Natural killer cell treated with Interleukin-12 subunit alpha and Interleukin-12 subunit beta and Interleukin-15 and Interleukin-18, amount 100 ng/mL, for 72 hours (primary cell): Measurements from ENCODE around the gene COL24A1. TPM values are rescaled to one million over a fixed set of nuclear protein-coding genes. Genes with fewer than 3 reads are reported as not detected.
"Not testable (repeated sequence)": the region's sequence is repeated elsewhere in the genome, so short reads cannot be mapped to it uniquely, and the experiment has no call there.

Experiments
- ATAC-seq, 2 donors: fragments of 150-1000 bp; cut with Tn5 transposase in 1 of 2; sonication (Bioruptor Pico), chemical (Tn5 transposase) in 1 of 2; 2 replicates each; pipeline ENCODE4 v1.10.0; 2021
- DNase-seq: peaks from one replicate; pipeline ENCODE4 v3.0.0; 2022; ENCODE audit warnings: low spot score
- H3K27ac Mint-ChIP-seq, 2 donors: 1 replicate in 1 of 2; 2 replicates in 1 of 2; pipeline ENCODE4 v1.8.0; 2022; ENCODE audit warnings: mixed read lengths in 2 of 2, mild to moderate bottlenecking in 1 of 2, moderate library complexity in 1 of 2
- H3K27me3 Mint-ChIP-seq, 2 donors: 1 replicate in 1 of 2; 2 replicates in 1 of 2; pipeline ENCODE4 v1.8.0; 2022; ENCODE audit warnings: mixed read lengths in 2 of 2
- H3K36me3 Mint-ChIP-seq: one replicate; pipeline ENCODE4 v1.8.0; 2022; ENCODE audit warnings: mixed read lengths
- H3K4me1 Mint-ChIP-seq, 2 donors: 1 replicate in 1 of 2; 2 replicates in 1 of 2; pipeline ENCODE4 v1.8.0; 2022; ENCODE audit warnings: low read depth in 2 of 2, mixed read lengths in 2 of 2, mild to moderate bottlenecking in 1 of 2
- H3K4me3 Mint-ChIP-seq: one replicate; pipeline ENCODE4 v1.8.0; 2022; ENCODE audit warnings: mixed read lengths
- H3K9me3 Mint-ChIP-seq: 2 replicates; pipeline ENCODE4 v1.8.0; 2022; ENCODE audit warnings: mixed read lengths
- total RNA-seq, 2 donors: library from RNA; stranded (reverse); gene quantifications; one replicate each; pipeline ENCODE4 v1.2.3, GENCODE V29; 2022

The COL24A1 gene
- total RNA-seq, 2 donors from 2014 or later, result not detected

DNA sequence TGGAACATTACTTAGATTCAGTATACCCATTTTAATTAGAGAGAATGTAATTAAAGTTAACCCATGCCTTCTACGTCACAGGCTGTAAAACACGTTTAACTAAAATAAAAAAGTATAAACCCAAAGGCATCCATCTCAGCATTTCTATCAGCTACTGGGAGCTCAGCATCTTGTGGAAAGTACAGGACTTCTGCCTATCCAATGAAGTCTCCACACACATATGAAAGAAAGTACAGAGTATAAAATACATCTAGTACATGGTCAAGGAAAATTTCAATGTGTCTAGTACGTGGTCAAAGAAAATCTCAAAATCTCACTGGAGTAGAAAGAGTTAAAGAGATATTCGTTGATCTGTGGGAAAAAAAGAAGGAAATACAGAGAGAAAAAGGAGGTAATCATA, 306.9 kb downstream of the COL24A1 start:
- Mint-ChIP-seq H3K36me3 (no peaks in the 10 kb centered on the region), H3K27ac (no peak overlapping the region), H3K4me1 (no peaks in the 10 kb centered on the region), H3K27me3 (no peaks in the 10 kb centered on the region), H3K9me3 (no peaks in the 10 kb centered on the region), H3K4me3 (no peak overlapping the region)
- ATAC-seq (no peak), DNase-seq (no peak)

DNA sequence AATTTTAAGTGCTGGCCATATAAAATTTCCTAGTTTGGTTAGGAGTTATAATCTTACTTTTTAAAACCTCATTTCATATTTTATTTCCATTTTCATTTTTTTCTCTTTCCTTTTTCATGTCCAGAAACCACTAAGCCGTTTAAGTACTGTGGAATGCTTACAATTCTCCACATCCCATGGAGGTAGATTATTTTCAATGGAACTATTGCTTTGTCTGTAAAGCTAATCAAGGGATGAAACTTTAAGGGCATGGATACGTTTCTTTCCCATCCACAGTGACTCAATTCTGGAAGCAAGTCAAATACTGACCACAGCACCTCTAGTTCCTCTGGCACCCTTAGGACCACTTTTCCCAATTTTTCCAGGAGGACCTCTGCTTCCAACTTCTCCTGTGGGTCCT, 309.2 kb downstream of the COL24A1 start:
- Mint-ChIP-seq H3K4me3 (no peak overlapping the region), H3K27ac (no peak overlapping the region), H3K4me1 (no peaks in the 10 kb centered on the region), H3K36me3 (no peaks in the 10 kb centered on the region), H3K27me3 (no peaks in the 10 kb centered on the region), H3K9me3 (no peaks in the 10 kb centered on the region)
- ATAC-seq (no peak), DNase-seq (no peak)

- H3K4me3 Mint-ChIP-seq, result no peak overlapping the region
- no peaks in the 10 kb centered on the region for H3K4me1 Mint-ChIP-seq
- DNase-seq (no peak), ATAC-seq (no peak)
- no peaks in the 10 kb centered on the region for H3K27me3 Mint-ChIP-seq
- no peak overlapping the region for H3K27ac Mint-ChIP-seq
- no peaks in the 10 kb centered on the region for H3K9me3 Mint-ChIP-seq
- no peaks in the 10 kb centered on the region for H3K36me3 Mint-ChIP-seq
Observed at GRCh38 chr1:85846706-85847105, 309.9 kb downstream of the COL24A1 start.

GRCh38 chr1:85839459-85839858, 317.1 kb downstream of the COL24A1 start:
- no peak overlapping the region for H3K27ac Mint-ChIP-seq
- no peaks in the 10 kb centered on the region for H3K36me3 Mint-ChIP-seq
- DNase-seq, result no peak
- H3K9me3 Mint-ChIP-seq, result no peaks in the 10 kb centered on the region
- H3K27me3 Mint-ChIP-seq, result no peaks in the 10 kb centered on the region
- H3K4me3 Mint-ChIP-seq, result no peak overlapping the region
- no peak for ATAC-seq
- no peaks in the 10 kb centered on the region for H3K4me1 Mint-ChIP-seq

GRCh38 chr1:85838238-85838637, 318.3 kb downstream of the COL24A1 start:
- H3K4me1 Mint-ChIP-seq, result no peaks in the 10 kb centered on the region
- H3K27ac Mint-ChIP-seq, result no peak overlapping the region
- ATAC-seq, result no peak

GRCh38 chr1:85836736-85837135, 319.8 kb downstream of the COL24A1 start:
- Mint-ChIP-seq H3K27ac (no peak overlapping the region), H3K4me1 (no peaks in the 10 kb centered on the region), H3K4me3 (no peak overlapping the region), H3K36me3 (no peaks in the 10 kb centered on the region), H3K9me3 (peaks cover 4% of the 10 kb centered on the region), H3K27me3 (no peaks in the 10 kb centered on the region)
- DNase-seq (no peak), ATAC-seq (no peak)

More at GRCh38 chr1:85838238-85838637, 318.3 kb downstream of the COL24A1 start:
- no peak for DNase-seq
- Mint-ChIP-seq H3K36me3 (no peaks in the 10 kb centered on the region), H3K27me3 (no peaks in the 10 kb centered on the region), H3K4me3 (no peak overlapping the region), H3K9me3 (peaks cover 4% of the 10 kb centered on the region)

DNA sequence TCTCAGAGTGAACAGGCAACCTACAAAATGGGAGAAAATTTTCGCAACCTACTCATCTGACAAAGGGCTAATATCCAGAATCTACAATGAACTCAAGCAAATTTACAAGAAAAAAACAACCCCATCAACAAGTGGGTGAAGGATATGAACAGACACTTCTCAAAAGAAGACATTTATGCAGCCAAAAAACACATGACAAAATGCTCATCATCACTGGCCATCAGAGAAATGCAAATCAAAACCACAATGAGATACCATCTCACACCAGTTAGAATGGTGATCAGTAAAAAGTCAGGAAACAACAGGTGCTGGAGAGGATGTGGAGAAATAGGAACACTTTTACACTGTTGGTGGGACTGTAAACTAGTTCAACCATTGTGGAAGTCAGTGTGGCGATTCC, 323.4 kb downstream of the COL24A1 start:
- not testable (repeated sequence) for H3K27me3 Mint-ChIP-seq, H3K4me1 Mint-ChIP-seq, DNase-seq, ATAC-seq, H3K27ac Mint-ChIP-seq, H3K4me3 Mint-ChIP-seq, H3K36me3 Mint-ChIP-seq
- H3K9me3 Mint-ChIP-seq, result peaks cover 12% of the 10 kb centered on the region

GRCh38 chr1:85830837-85831236, 325.7 kb downstream of the COL24A1 start:
- Mint-ChIP-seq H3K4me1 (no peaks in the 10 kb centered on the region), H3K9me3 (peaks cover 12% of the 10 kb centered on the region), H3K27me3 (no peaks in the 10 kb centered on the region), H3K4me3 (no peak overlapping the region), H3K27ac (no peak overlapping the region), H3K36me3 (peaks cover 6% of the 10 kb centered on the region)
- ATAC-seq, result no peak
- no peak for DNase-seq

GRCh38 chr1:85824066-85824840, 332.3 kb downstream of the COL24A1 start:
- H3K27me3 Mint-ChIP-seq, result no peaks in the 10 kb centered on the region
- H3K36me3 Mint-ChIP-seq, result peaks cover under 1% of the 10 kb centered on the region

GRCh38 chr1:85822696-85823095, 333.9 kb downstream of the COL24A1 start:
- H3K9me3 Mint-ChIP-seq, result no peaks in the 10 kb centered on the region
- H3K4me1 Mint-ChIP-seq, result no peaks in the 10 kb centered on the region
- no peak overlapping the region for H3K27ac Mint-ChIP-seq
- H3K4me3 Mint-ChIP-seq, result no peak overlapping the region
- H3K27me3 Mint-ChIP-seq, result no peaks in the 10 kb centered on the region
- DNase-seq, result no peak
- ATAC-seq, result no peak
- no peaks in the 10 kb centered on the region for H3K36me3 Mint-ChIP-seq

More at GRCh38 chr1:85824066-85824840, 332.3 kb downstream of the COL24A1 start:
- no peak overlapping the region for H3K27ac Mint-ChIP-seq
- no peaks in the 10 kb centered on the region for H3K9me3 Mint-ChIP-seq
- H3K4me3 Mint-ChIP-seq, result no peak overlapping the region
- DNase-seq (no peak), ATAC-seq (no peak)
- no peaks in the 10 kb centered on the region for H3K4me1 Mint-ChIP-seq

- Mint-ChIP-seq H3K9me3 (no peaks in the 10 kb centered on the region), H3K36me3 (no peaks in the 10 kb centered on the region), H3K4me1 (no peaks in the 10 kb centered on the region), H3K4me3 (no peak overlapping the region), H3K27me3 (no peaks in the 10 kb centered on the region), H3K27ac (no peak overlapping the region)
- DNase-seq (no peak), ATAC-seq (no peak)
Observed at GRCh38 chr1:85818371-85818770, 338.2 kb downstream of the COL24A1 start.

- Mint-ChIP-seq H3K36me3 (no peaks in the 10 kb centered on the region), H3K4me1 (no peaks in the 10 kb centered on the region), H3K9me3 (peaks cover 4% of the 10 kb centered on the region), H3K27ac (no peak overlapping the region), H3K4me3 (no peak overlapping the region), H3K27me3 (no peaks in the 10 kb centered on the region)
- ATAC-seq (no peak), DNase-seq (no peak)
Observed at GRCh38 chr1:85816606-85817005, 340.0 kb downstream of the COL24A1 start.

- peaks cover 4% of the 10 kb centered on the region for H3K9me3 Mint-ChIP-seq
- ATAC-seq (no peak), DNase-seq (no peak)
- no peak overlapping the region for H3K4me3 Mint-ChIP-seq
- no peaks in the 10 kb centered on the region for H3K36me3 Mint-ChIP-seq
- H3K27ac Mint-ChIP-seq, result no peak overlapping the region
- no peaks in the 10 kb centered on the region for H3K27me3 Mint-ChIP-seq
- no peaks in the 10 kb centered on the region for H3K4me1 Mint-ChIP-seq
Observed at GRCh38 chr1:85815906-85816305, 340.7 kb downstream of the COL24A1 start.

GRCh38 chr1:85806236-85806965, 350.2 kb downstream of the COL24A1 start:
- Mint-ChIP-seq H3K4me3 (no peak overlapping the region), H3K36me3 (no peaks in the 10 kb centered on the region), H3K27ac (no peak overlapping the region), H3K9me3 (peaks cover 3% of the 10 kb centered on the region), H3K4me1 (no peaks in the 10 kb centered on the region), H3K27me3 (no peaks in the 10 kb centered on the region)
- DNase-seq (no peak), ATAC-seq (no peak)
